Measurements from ENCODE around the gene SIVA1. TPM values are rescaled to one million over a fixed set of nuclear protein-coding genes. Genes with fewer than 3 reads are reported as not detected.
"Not testable (repeated sequence)": the region's sequence is repeated elsewhere in the genome, so short reads cannot be mapped to it uniquely, and the experiment has no call there.

Gene SIVA1
- polyA plus RNA-seq, 1 of the 3 experiments (the other 2 are of a cell fraction), result 137 TPM

- Histone ChIP-seq H2AFZ (ENCODE audit: low read depth) (no peak overlapping the region), H3K4me2 (no peak overlapping the region)
- WGBS (ENCODE audit: low lambda C conversion rate), result 85% methylated on average over 12 of the region's 12 CpGs
Measured at GRCh38 chr14:104750056-104750752, 2.7 kb upstream of the SIVA1 start.

GRCh38 chr14:104750753-104751057, 2.2 kb upstream of the SIVA1 start:
- not testable (repeated sequence) for H2AFZ ChIP-seq (ENCODE audit: low read depth); H3K9me2 ChIP-seq; H3F3A ChIP-seq (replicated peaks; ENCODE audit: insufficient read depth); H3K4me3 ChIP-seq (ENCODE audit: low read depth in 2 of 2, low read length in 1 of 2); H3K36me3 ChIP-seq (replicated peaks in 1 of 2; ENCODE audit: control insufficient read depth in 1 of 2, insufficient read depth in 2 of 2, low read length in 1 of 2); H3K9ac ChIP-seq; DNase-seq; H3K27ac ChIP-seq (ENCODE audit: low read depth in 2 of 2, low read length in 1 of 2); H3K4me2 ChIP-seq; H3K9me3 ChIP-seq; H3K27me3 ChIP-seq (ENCODE audit: insufficient read depth)
- POLR2A ChIA-PET, result interaction anchor here (0.6 to 1.1 kb wide), 2 partner anchors 8 to 444 kb away, joined by 3 read pairs; no protein-coding TSS in a partner anchor
- CTCF ChIA-PET, result interaction anchor here (0.8 to 1.8 kb wide), 9 partner anchors 8 to 76 kb away, joined by 3 to 9 read pairs (median 4); partner anchors contain the start of gene ADSS1
- 96% methylated on average over 5 of the region's 5 CpGs for WGBS (ENCODE audit: low lambda C conversion rate)
- H3K79me2 ChIP-seq (ENCODE audit: insufficient read depth), result peaks cover 28% of the 10 kb centered on the region
- H4K20me1 ChIP-seq (ENCODE audit: insufficient read depth), result peaks cover 26% of the 10 kb centered on the region
- H3K4me1 ChIP-seq (ENCODE audit: control insufficient read depth in 1 of 2, insufficient read depth in 2 of 2, low read depth in 1 of 2, low read length in 1 of 2), result peaks cover 8 to 14% of the 10 kb centered on the region in 2 experiments; a peak in 3 of 4 replicates

More at GRCh38 chr14:104750056-104750752, 2.7 kb upstream of the SIVA1 start:
- ChIA-PET CTCF (interaction anchor here (0.8 to 1.8 kb wide), 9 partner anchors 8 to 76 kb away, joined by 3 to 9 read pairs (median 4); partner anchors contain the start of gene ADSS1), POLR2A (interaction anchor here (0.6 to 1.1 kb wide), 2 partner anchors 8 to 445 kb away, joined by 3 read pairs; no protein-coding TSS in a partner anchor)
- no peaks in the 10 kb centered on the region for H3K27me3 ChIP-seq (ENCODE audit: insufficient read depth)
- peaks cover 21% of the 10 kb centered on the region for H4K20me1 ChIP-seq (ENCODE audit: insufficient read depth)
- H3K9ac ChIP-seq, result no peak overlapping the region
- no peak overlapping the region for H3K4me3 ChIP-seq (ENCODE audit: low read depth in 2 of 2, low read length in 1 of 2)
- no peaks in the 10 kb centered on the region for H3K9me2 ChIP-seq
- peaks cover 7% of the 10 kb centered on the region for H3F3A ChIP-seq (replicated peaks; ENCODE audit: insufficient read depth)
- no peak for TF ChIP-seq FOSL2 (IDR thresholded peaks at IDR 0.05; ENCODE audit: borderline replicate concordance, low read depth)
- TF ChIP-seq POLR2AphosphoS5 (IDR thresholded peaks at IDR 0.05; ENCODE audit: low read depth, low read length), result no peak
- no peak for TF ChIP-seq ZBTB33 (IDR thresholded peaks at IDR 0.05; ENCODE audit: borderline replicate concordance, low read depth)
- H3K27ac ChIP-seq (ENCODE audit: low read depth in 2 of 2, low read length in 1 of 2), result no peak overlapping the region
- no peaks in the 10 kb centered on the region for H3K9me3 ChIP-seq
- DNase-seq, result no peak
- H3K36me3 ChIP-seq (replicated peaks in 1 of 2; ENCODE audit: control insufficient read depth in 1 of 2, insufficient read depth in 2 of 2, low read length in 1 of 2), result no peaks in the 10 kb centered on the region
- H3K4me1 ChIP-seq (ENCODE audit: control insufficient read depth in 1 of 2, insufficient read depth in 2 of 2, low read depth in 1 of 2, low read length in 1 of 2), result peaks cover 8 to 14% of the 10 kb centered on the region in 2 experiments; a peak in 3 of 4 replicates
- peaks cover 23% of the 10 kb centered on the region for H3K79me2 ChIP-seq (ENCODE audit: insufficient read depth)

DNA sequence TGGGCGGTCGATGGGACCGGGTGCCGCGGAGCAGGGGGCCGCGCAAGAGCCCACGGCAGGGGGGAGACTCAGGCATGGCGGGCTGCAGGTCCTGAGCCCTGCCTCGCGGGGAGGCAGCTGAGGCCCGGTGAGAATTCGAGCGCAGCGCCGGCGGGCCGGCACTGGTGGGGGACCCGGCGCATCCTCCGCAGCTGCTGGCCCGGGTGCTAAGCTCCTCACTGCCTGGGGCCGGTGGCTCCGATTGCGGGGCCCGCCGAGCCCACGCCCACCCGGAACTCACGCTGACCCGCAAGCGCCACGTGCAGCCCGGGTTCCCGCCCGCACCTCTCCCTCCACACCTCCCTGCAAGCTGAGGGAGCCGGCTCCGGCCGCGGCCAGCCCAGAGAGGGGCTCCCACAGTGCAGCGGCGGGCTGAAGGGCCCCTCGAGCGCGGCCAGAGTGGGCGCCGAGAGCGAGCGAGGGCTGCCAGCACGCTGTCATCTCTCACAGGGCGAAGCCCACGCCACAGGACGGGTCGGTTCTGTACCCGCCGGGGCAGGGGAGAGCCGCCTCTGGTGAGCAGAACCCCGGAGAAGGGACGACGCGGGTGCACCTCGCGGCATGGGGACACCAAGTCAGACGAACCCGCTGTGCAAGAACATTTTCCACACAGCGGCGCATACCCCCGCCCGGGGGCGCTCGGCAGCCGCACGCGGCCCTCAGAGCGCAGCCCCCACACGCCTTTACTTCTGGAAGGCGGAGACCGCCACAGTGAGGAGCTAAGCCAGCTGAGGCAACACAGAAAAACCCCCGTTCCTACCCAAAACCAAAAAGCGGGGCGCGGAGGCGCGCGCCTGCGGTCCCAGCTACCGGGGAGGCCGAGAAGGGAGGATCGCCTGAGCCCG, 1.2 kb upstream of the SIVA1 start:
- peaks cover 37% of the 10 kb centered on the region for H3K79me2 ChIP-seq (ENCODE audit: insufficient read depth)
- CTCF ChIA-PET, result interaction anchor here (0.8 to 4.1 kb wide), 9 partner anchors 16 to 96 kb away, joined by 3 to 37 read pairs (median 5); no protein-coding TSS in a partner anchor
- POLR2A ChIA-PET, result interaction anchor here (0.8 to 1.4 kb wide), 4 partner anchors 21 to 269 kb away, joined by 3 to 8 read pairs (median 3); partner anchors contain the start of gene CDCA4

More for the DNA sequence above, 1.2 kb upstream of the SIVA1 start:
- Histone ChIP-seq H3K4me3 (ENCODE audit: low read depth in 2 of 2, low read length in 1 of 2) (peak overlapping the region; percentile 88 to 99), H3K9me3 (no peaks in the 10 kb centered on the region), H3K4me2 (peak overlapping the region; percentile 97), H3K27ac (ENCODE audit: low read depth in 2 of 2, low read length in 1 of 2) (peak overlapping the region; percentile 4 to 47; a peak in 3 of 4 replicates), H3K9me2 (no peaks in the 10 kb centered on the region), H3K36me3 (replicated peaks in 1 of 2; ENCODE audit: control insufficient read depth in 1 of 2, insufficient read depth in 2 of 2, low read length in 1 of 2) (peaks cover 7 to 11% of the 10 kb centered on the region in 2 experiments), H3K4me1 (ENCODE audit: control insufficient read depth in 1 of 2, insufficient read depth in 2 of 2, low read depth in 1 of 2, low read length in 1 of 2) (peaks cover 8 to 14% of the 10 kb centered on the region in 2 experiments; a peak in 3 of 4 replicates), H3K9ac (peak overlapping the region; percentile 75), H2AFZ (ENCODE audit: low read depth) (peak overlapping the region; percentile 99), H3F3A (replicated peaks; ENCODE audit: insufficient read depth) (peaks cover 7% of the 10 kb centered on the region), H3K27me3 (ENCODE audit: insufficient read depth) (no peaks in the 10 kb centered on the region), H4K20me1 (ENCODE audit: insufficient read depth) (peaks cover 27% of the 10 kb centered on the region)
- 82% methylated on average over 21 of the region's 90 CpGs for WGBS (ENCODE audit: low lambda C conversion rate)
- TF ChIP-seq YY1 (IDR thresholded peaks at IDR 0.05; ENCODE audit: low read depth) (no peak), ZBTB33 (IDR thresholded peaks at IDR 0.05; ENCODE audit: borderline replicate concordance, low read depth) (no peak)
- peak; percentile 55 for DNase-seq
